HCT116 (cell line): Measurements from ENCODE around the gene DYRK2. TPM values are rescaled to one million over a fixed set of nuclear protein-coding genes. Genes with fewer than 3 reads are reported as not detected.

ENCODE experiments used
- ATAC-seq: fragments of 200-7000 bp; cut with Tn5 transposase; 2 replicates; pipeline ENCODE4 v1.9.1; 2020; ENCODE audit warnings: mild to moderate bottlenecking, moderate library complexity
- BruUV-seq: library from RNA; stranded (reverse); fragments of 400-500 nt; replicated peaks from 2 replicates; lab custom pipeline; 2021; lab: Mats Ljungman, UMichigan
- CTCF ChIA-PET: fragments of 300-600 bp; sonication (Branson Sonifier 250); formaldehyde crosslinking; loops from one replicate; lab custom pipeline; 2021; ENCODE audit warnings: antibody characterized with exemption; lab: Charles Lee
- POLR2A ChIA-PET: fragments of 300-600, 350-600 bp; sonication (Branson Sonifier 250); formaldehyde crosslinking; loops from one replicate; lab custom pipeline; 2021; ENCODE audit warnings: antibody characterized with exemption; lab: Charles Lee
- RAD21 ChIA-PET, 2 experiments: fragments of 300-600 bp; sonication (Branson Sonifier 250); formaldehyde crosslinking; loops; one replicate each; lab custom pipeline; 2023; ENCODE audit warnings: low total read pairs in 2 of 2; ENCODE audit not compliant: uncharacterized antibody in 2 of 2, unreplicated experiment in 2 of 2, low non-redundant PET in 1 of 2; lab: Charles Lee
- DNase-seq: peaks from one replicate; pipeline ENCODE4 v3.0.0-alpha.2; 2010; ENCODE audit warnings: low read depth, low spot score
- H2AFZ ChIP-seq: fragments of 200-600 bp; shearing (Covaris generic), sonication (generic); 2 replicates; pipeline ENCODE4 v1.6.1; 2017; ENCODE audit warnings: low read depth, mixed run types, mixed read lengths, antibody characterized with exemption, low read length; ENCODE audit not compliant: poor library complexity, severe bottlenecking
- H3K27ac ChIP-seq: 2 replicates; pipeline ENCODE4 v1.5.1; 2012; ENCODE audit warnings: low read depth, low read length
- H3K27me3 ChIP-seq: fragments of 200-600 bp; sonication (generic); 2 replicates; pipeline ENCODE4 v1.6.1; 2016; ENCODE audit warnings: mixed run types, low read length, mixed read lengths; ENCODE audit not compliant: insufficient read depth
- H3K36me3 ChIP-seq, 2 experiments: fragments of 200-500 bp in 1 of 2; fragments of 200-600 bp in 1 of 2; sonication (Bioruptor generic) in 1 of 2; sonication (generic) in 1 of 2; 2 replicates each; pipeline versions ENCODE4 v1.5.1 to v1.6.1; 2014 to 2016; ENCODE audit warnings: low read length in 2 of 2, inconsistent platforms in 1 of 2, mixed read lengths in 1 of 2, mixed run types in 1 of 2; ENCODE audit not compliant: insufficient read depth in 2 of 2, control insufficient read depth in 1 of 2
- H3K4me1 ChIP-seq, 2 experiments: fragments of 200-600 bp in 1 of 2; sonication (generic) in 1 of 2; 2 replicates each; pipeline versions ENCODE4 v1.5.1 to v1.6.1; 2012 to 2017; ENCODE audit warnings: low read length in 2 of 2, inconsistent platforms in 1 of 2, mild to moderate bottlenecking in 1 of 2, mixed read lengths in 1 of 2, mixed run types in 1 of 2, moderate library complexity in 1 of 2; ENCODE audit not compliant: insufficient read depth in 2 of 2, control insufficient read depth in 1 of 2
- H3K4me2 ChIP-seq: fragments of 200-600 bp; sonication (generic); 2 replicates; pipeline ENCODE4 v1.6.1; 2017; ENCODE audit warnings: mixed run types, low read length, mixed read lengths
- H3K4me3 ChIP-seq, 2 experiments: fragments of 200-600 bp in 1 of 2; sonication (generic) in 1 of 2; replicated peaks in 1 of 2; 2 replicates each; pipeline ENCODE4 v1.5.1; 2011 to 2016; ENCODE audit warnings: low read length in 2 of 2, control low read depth in 1 of 2, low read depth in 1 of 2, mild to moderate bottlenecking in 1 of 2, mixed read lengths in 1 of 2, mixed run types in 1 of 2
- H3K79me2 ChIP-seq: fragments of 200-600 bp; sonication (generic); 2 replicates; pipeline ENCODE4 v1.6.1; 2017; ENCODE audit warnings: mild to moderate bottlenecking, mixed run types, low read length, moderate library complexity, mixed read lengths; ENCODE audit not compliant: insufficient read depth
- H3K9ac ChIP-seq: fragments of 200-600 bp; sonication (generic); 2 replicates; pipeline ENCODE4 v1.6.1; 2016; ENCODE audit warnings: low read length, mixed read lengths
- H3K9me2 ChIP-seq: fragments of 200-600 bp; sonication (generic), shearing (Covaris generic); 2 replicates; pipeline ENCODE4 v1.6.1; 2017; ENCODE audit warnings: mixed run types, mild to moderate bottlenecking, moderate library complexity; ENCODE audit not compliant: insufficient read depth
- H3K9me3 ChIP-seq, 2 experiments: fragments of 200-500 bp in 1 of 2; fragments of 200-600 bp in 1 of 2; sonication (Bioruptor generic) in 1 of 2; sonication (generic) in 1 of 2; 2 replicates each; pipeline ENCODE4 v1.6.1; 2014 to 2017; ENCODE audit warnings: low read length in 2 of 2, mixed read lengths in 2 of 2, inconsistent platforms in 1 of 2, low read depth in 1 of 2, mild to moderate bottlenecking in 1 of 2, mixed run types in 1 of 2, moderate library complexity in 1 of 2; ENCODE audit not compliant: control insufficient read depth in 1 of 2, insufficient read depth in 1 of 2
- H4K20me1 ChIP-seq: fragments of 200-600 bp; sonication (generic), shearing (Covaris generic); 2 replicates; pipeline ENCODE4 v1.6.1; 2017; ENCODE audit warnings: mixed run types, mild to moderate bottlenecking, moderate library complexity; ENCODE audit not compliant: insufficient read depth
- CBX3 ChIP-seq: IDR thresholded peaks from 2 replicates; pipeline ENCODE4 v1.6.1; 2012; ENCODE audit warnings: low read depth
- CEBPB ChIP-seq: IDR thresholded peaks from 2 replicates; pipeline ENCODE4 v1.6.1; 2012; ENCODE audit warnings: low read depth
- EZH2 ChIP-seq: fragments of 200-600 bp; sonication (generic); IDR thresholded peaks from 2 replicates; pipeline ENCODE4 v1.6.1; 2017; ENCODE audit warnings: antibody characterized with exemption, mixed run types
- POLR2A ChIP-seq: IDR thresholded peaks from 2 replicates; pipeline ENCODE4 v1.7.0; 2011; ENCODE audit warnings: borderline replicate concordance; ENCODE audit not compliant: insufficient read depth, insufficient read length; ENCODE audit errors: extremely low read depth
- SP1 ChIP-seq: IDR thresholded peaks from 2 replicates; pipeline ENCODE4 v1.6.1; 2012; ENCODE audit warnings: low read depth
- TCF7L2 ChIP-seq: IDR thresholded peaks from 2 replicates; pipeline ENCODE4 v1.7.0; 2011; ENCODE audit warnings: borderline replicate concordance, inconsistent platforms; ENCODE audit not compliant: insufficient read depth, insufficient read length; ENCODE audit errors: extremely low read depth
- ZNF274 ChIP-seq: fragments of 200-500 bp; sonication (Bioruptor generic); IDR thresholded peaks from 2 replicates; pipeline ENCODE4 v1.6.1; 2014; ENCODE audit warnings: mild to moderate bottlenecking, low read depth, low read length, inconsistent platforms
- intact Hi-C: fragments of 100-400 bp; cut with micrococcal nuclease; formaldehyde crosslinking; loops from 2 replicates; pipeline ENCODE4 v1.10.0; 2022
- total RNA-seq: library from RNA; stranded (reverse); gene quantifications from one replicate; pipeline ENCODE4 v1.2.1, GENCODE V29; 2021; ENCODE audit not compliant: unreplicated experiment
- TF ChIP-seq, protein P1 (sequence below): IDR thresholded peaks from 2 replicates; pipeline ENCODE4 v1.6.1; 2012; ENCODE audit warnings: low read depth
- TF ChIP-seq, protein P2 (sequence below): IDR thresholded peaks from 2 replicates; pipeline ENCODE4 v1.6.1; 2012

DYRK2 gene
- total RNA-seq, 1 experiment from 2014 or later = 28.7 TPM

DNA sequence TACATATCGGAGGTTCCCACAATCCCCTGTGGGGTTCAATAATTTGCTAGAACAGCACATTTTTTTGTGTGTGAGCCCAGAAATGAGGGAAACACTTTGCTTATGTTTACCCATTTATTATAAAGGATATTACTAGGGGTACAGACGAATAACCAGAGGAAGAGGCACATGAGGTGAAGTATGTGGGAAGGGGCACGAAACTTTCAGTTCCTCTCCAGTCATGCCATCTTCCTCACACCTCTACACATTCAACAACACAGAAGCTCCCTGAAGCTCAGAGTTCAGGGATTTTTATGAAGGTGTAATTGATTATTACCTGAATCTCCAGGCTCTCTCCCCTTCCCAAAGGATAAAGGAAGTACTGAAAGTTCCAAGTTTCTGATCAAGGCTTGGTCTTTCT is 30.2 kb upstream of the DYRK2 start:
- Histone ChIP-seq H3K9me2 (no peaks in the 10 kb centered on the region; the same call in 1 of the 2 replicates), H4K20me1 (no peaks in the 10 kb centered on the region), H3K27ac (no peak overlapping the region), H2AFZ (no peak overlapping the region), H3K9ac (no peak overlapping the region), H3K4me3 (no peak overlapping the region), H3K4me1 (no peaks in the 10 kb centered on the region), H3K79me2 (no peaks in the 10 kb centered on the region), H3K4me2 (no peak overlapping the region), H3K27me3 (no peaks in the 10 kb centered on the region), H3K36me3 (no peaks in the 10 kb centered on the region), H3K9me3 (no peaks in the 10 kb centered on the region)
- ChIA-PET RAD21 (no interaction called here), CTCF (no interaction called here), POLR2A (no interaction called here)
- intact Hi-C loops = no loop called here
- TF ChIP-seq, protein P1, sequence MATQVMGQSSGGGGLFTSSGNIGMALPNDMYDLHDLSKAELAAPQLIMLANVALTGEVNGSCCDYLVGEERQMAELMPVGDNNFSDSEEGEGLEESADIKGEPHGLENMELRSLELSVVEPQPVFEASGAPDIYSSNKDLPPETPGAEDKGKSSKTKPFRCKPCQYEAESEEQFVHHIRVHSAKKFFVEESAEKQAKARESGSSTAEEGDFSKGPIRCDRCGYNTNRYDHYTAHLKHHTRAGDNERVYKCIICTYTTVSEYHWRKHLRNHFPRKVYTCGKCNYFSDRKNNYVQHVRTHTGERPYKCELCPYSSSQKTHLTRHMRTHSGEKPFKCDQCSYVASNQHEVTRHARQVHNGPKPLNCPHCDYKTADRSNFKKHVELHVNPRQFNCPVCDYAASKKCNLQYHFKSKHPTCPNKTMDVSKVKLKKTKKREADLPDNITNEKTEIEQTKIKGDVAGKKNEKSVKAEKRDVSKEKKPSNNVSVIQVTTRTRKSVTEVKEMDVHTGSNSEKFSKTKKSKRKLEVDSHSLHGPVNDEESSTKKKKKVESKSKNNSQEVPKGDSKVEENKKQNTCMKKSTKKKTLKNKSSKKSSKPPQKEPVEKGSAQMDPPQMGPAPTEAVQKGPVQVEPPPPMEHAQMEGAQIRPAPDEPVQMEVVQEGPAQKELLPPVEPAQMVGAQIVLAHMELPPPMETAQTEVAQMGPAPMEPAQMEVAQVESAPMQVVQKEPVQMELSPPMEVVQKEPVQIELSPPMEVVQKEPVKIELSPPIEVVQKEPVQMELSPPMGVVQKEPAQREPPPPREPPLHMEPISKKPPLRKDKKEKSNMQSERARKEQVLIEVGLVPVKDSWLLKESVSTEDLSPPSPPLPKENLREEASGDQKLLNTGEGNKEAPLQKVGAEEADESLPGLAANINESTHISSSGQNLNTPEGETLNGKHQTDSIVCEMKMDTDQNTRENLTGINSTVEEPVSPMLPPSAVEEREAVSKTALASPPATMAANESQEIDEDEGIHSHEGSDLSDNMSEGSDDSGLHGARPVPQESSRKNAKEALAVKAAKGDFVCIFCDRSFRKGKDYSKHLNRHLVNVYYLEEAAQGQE = no peak
- no peak for TF ChIP-seq ZNF274
- TF ChIP-seq POLR2A = no peak
- TF ChIP-seq EZH2 = no peak
- TF ChIP-seq CEBPB = no peak
- TF ChIP-seq, protein P2, sequence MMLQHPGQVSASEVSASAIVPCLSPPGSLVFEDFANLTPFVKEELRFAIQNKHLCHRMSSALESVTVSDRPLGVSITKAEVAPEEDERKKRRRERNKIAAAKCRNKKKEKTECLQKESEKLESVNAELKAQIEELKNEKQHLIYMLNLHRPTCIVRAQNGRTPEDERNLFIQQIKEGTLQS = no peak
- TF ChIP-seq SP1 = no peak
- TF ChIP-seq TCF7L2 = no peak
- TF ChIP-seq CBX3 = no peak
- no peak for ATAC-seq
- no TSS peak for BruUV-seq
- no peak for DNase-seq
